Esophagus muscularis mucosa (tissue), 3 donors: ENCODE data around the gene GPR42.

Experiments
- CTCF ChIP-seq, 3 experiments: fragments of 200-600 bp in 2 of 3; fragments of 450-650 bp in 1 of 3; sonication (generic) in 2 of 3; IDR thresholded peaks; one replicate each; pipeline ENCODE4 v1.5.1; 2017 to 2019; ENCODE audit warnings: antibody characterized with exemption in 3 of 3, mild to moderate bottlenecking in 2 of 3, moderate library complexity in 1 of 3
- POLR2A ChIP-seq: fragments of 450-650 bp; IDR thresholded peaks from one replicate; pipeline ENCODE4 v1.6.1; 2017; ENCODE audit warnings: antibody characterized with exemption, moderate library complexity, mild to moderate bottlenecking, low read depth

- TF ChIP-seq CTCF (IDR thresholded peaks at IDR 0.05) (no peak), POLR2A (no peak)
These were observed 25.5 kb downstream of the GPR42 start for GRCh38 chr19:35396240-35396885.
